ENCODE measurements around the gene RNF224. TPM values are rescaled to one million over a fixed set of nuclear protein-coding genes. Genes with fewer than 3 reads are reported as not detected.

Gene RNF224
- total RNA-seq, 1 experiment from 2014 or later = 1.2 TPM

- POLR2A ChIA-PET (ENCODE audit: unreplicated experiment) = no interaction called here
- intact Hi-C loops (cut with micrococcal nuclease) = loop anchor here (5.0 kb wide), 2 partner anchors 41 to 111 kb away; partner anchors contain the start of genes ANAPC2 and SSNA1
- Histone ChIP-seq H3K4me1 (ENCODE audit: insufficient read depth, low read length) (peaks cover 40% of the 10 kb centered on the region), H3K9me3 (ENCODE audit: low read length) (no peaks in the 10 kb centered on the region), H3K36me3 (ENCODE audit: low read depth, low read length) (no peaks in the 10 kb centered on the region), H3K4me3 (ENCODE audit: low read length) (no peak overlapping the region), H3K9me2 (replicated peaks; ENCODE audit: low read length) (no peaks in the 10 kb centered on the region), H3K27ac (ENCODE audit: low read length) (no peak overlapping the region), H3F3A (ENCODE audit: low read length, unreplicated experiment) (peaks cover 2% of the 10 kb centered on the region), H3K79me2 (ENCODE audit: low read length) (peaks cover 19% of the 10 kb centered on the region), H3K9ac (ENCODE audit: low read length) (no peak overlapping the region), H2AFZ (ENCODE audit: low read length) (no peak overlapping the region), H4K20me1 (ENCODE audit: low read length) (no peaks in the 10 kb centered on the region), H3K27me3 (ENCODE audit: low read length) (no peaks in the 10 kb centered on the region), H3K4me2 (ENCODE audit: low read length) (peak overlapping the region; percentile 57)
- CTCF ChIA-PET = interaction anchor here (1.1 kb wide), 1 partner anchor 72 kb away, joined by 3 read pairs; no protein-coding TSS in a partner anchor
- ATAC-seq = no peak
- no peak for DNase-seq
- TF ChIP-seq CTCF (conservative IDR thresholded peaks at IDR 0.05; ENCODE audit: low read depth, low read length) = no peak
- TF ChIP-seq EZH2phosphoT487 (IDR thresholded peaks at IDR 0.05; ENCODE audit: borderline replicate concordance, low read length) = no peak
- no peak for TF ChIP-seq EZH2 (IDR thresholded peaks at IDR 0.05; ENCODE audit: low read length, unreplicated experiment)
- no TSS peak for BruUV-seq (replicated peaks)
These were observed 1.2 kb downstream of the RNF224 start for GRCh38 chr9:137228506-137228967.

GRCh38 chr9:137228968-137229896, 1.9 kb downstream of the RNF224 start:
- DNase-seq (no peak), ATAC-seq (no peak)
- H2AFZ ChIP-seq (ENCODE audit: low read length) = no peak overlapping the region
- H3K27me3 ChIP-seq (ENCODE audit: low read length) = no peaks in the 10 kb centered on the region
- H3K27ac ChIP-seq (ENCODE audit: low read length) = no peak overlapping the region
- intact Hi-C loops (cut with micrococcal nuclease) = loop anchor here (5.0 kb wide), 2 partner anchors 42 to 112 kb away; partner anchors contain the start of genes ANAPC2 and SSNA1
- ChIA-PET POLR2A (ENCODE audit: unreplicated experiment) (no interaction called here), CTCF (interaction anchor here (0.5 kb wide), 1 partner anchor 28 kb away, joined by 4 read pairs; no protein-coding TSS in a partner anchor)
- peaks cover 14% of the 10 kb centered on the region for H3K79me2 ChIP-seq (ENCODE audit: low read length)
- no peaks in the 10 kb centered on the region for H3K9me3 ChIP-seq (ENCODE audit: low read length)
- no peaks in the 10 kb centered on the region for H3F3A ChIP-seq (ENCODE audit: low read length, unreplicated experiment)
- no peak overlapping the region for H3K9ac ChIP-seq (ENCODE audit: low read length)
- no peaks in the 10 kb centered on the region for H3K9me2 ChIP-seq (replicated peaks; ENCODE audit: low read length)
- H3K36me3 ChIP-seq (ENCODE audit: low read depth, low read length) = no peaks in the 10 kb centered on the region
- H3K4me2 ChIP-seq (ENCODE audit: low read length) = 0 out of 2 replicates have a peak overlapping the region, but pooled peaks have one; percentile 57
- no peak overlapping the region for H3K4me3 ChIP-seq (ENCODE audit: low read length)
- H3K4me1 ChIP-seq (ENCODE audit: insufficient read depth, low read length) = peaks cover 35% of the 10 kb centered on the region
- no TSS peak for BruUV-seq (replicated peaks)
- no peaks in the 10 kb centered on the region for H4K20me1 ChIP-seq (ENCODE audit: low read length)
- TF ChIP-seq EZH2 (IDR thresholded peaks at IDR 0.05; ENCODE audit: low read length, unreplicated experiment) (no peak), CTCF (conservative IDR thresholded peaks at IDR 0.05; ENCODE audit: low read depth, low read length) (no peak), EZH2phosphoT487 (IDR thresholded peaks at IDR 0.05; ENCODE audit: borderline replicate concordance, low read length) (no peak)

Measured in PC-3 (cell line).